GM18519 (cell line): ENCODE results near the gene AGA.

Experiments used
- ATAC-seq: cut with Tn5 transposase; IDR thresholded peaks from one replicate; pipeline ENCODE4 v1.9.1; 2021; ENCODE audit warnings: mild to moderate bottlenecking, moderate library complexity; ENCODE audit not compliant: unreplicated experiment, low FRiP score

AGA gene

GRCh38 chr4:177391953-177392352, 50.3 kb downstream of the AGA start:
- ATAC-seq, result no peak

- ATAC-seq, result no peak
Observed at GRCh38 chr4:177391287-177391686, 51.0 kb downstream of the AGA start.

GRCh38 chr4:177386278-177386815, 55.9 kb downstream of the AGA start:
- ATAC-seq, result no peak

- no peak for ATAC-seq
Observed at GRCh38 chr4:177385576-177386277, 56.5 kb downstream of the AGA start.

- no peak for ATAC-seq
Observed at GRCh38 chr4:177384856-177385397, 57.3 kb downstream of the AGA start.

GRCh38 chr4:177381762-177382310, 60.4 kb downstream of the AGA start:
- ATAC-seq, result no peak
